Esophagus muscularis mucosa (tissue), 4 donors: ENCODE measurements around the gene ARMC2. TPM values are rescaled to one million over a fixed set of nuclear protein-coding genes. Genes with fewer than 3 reads are reported as not detected.
"Not testable (repeated sequence)": the region's sequence is repeated elsewhere in the genome, so short reads cannot be mapped to it uniquely, and the experiment has no call there.

Source experiments
- DNase-seq: peaks from one replicate; pipeline ENCODE4 v3.0.0-alpha.2; 2017; ENCODE audit errors: extremely low spot score
- H3K27ac ChIP-seq, 4 donors: fragments of 200-600 bp; sonication (generic); replicated peaks in 1 of 4; 1 replicate in 3 of 4; 2 replicates in 1 of 4; pipeline ENCODE4 v1.5.1; 2016 to 2019; ENCODE audit warnings: mild to moderate bottlenecking in 1 of 4
- H3K27me3 ChIP-seq, 4 donors: fragments of 200-600 bp; sonication (generic); one replicate each; pipeline versions ENCODE4 v1.5.1 to v1.6.0; 2016 to 2019
- H3K36me3 ChIP-seq, 4 donors: fragments of 200-600 bp; sonication (generic); one replicate each; pipeline ENCODE4 v1.5.1; 2016 to 2019
- H3K4me1 ChIP-seq, 4 donors: fragments of 200-600 bp; sonication (generic); one replicate each; pipeline ENCODE4 v1.5.1; 2016 to 2019
- H3K4me3 ChIP-seq, 4 donors: fragments of 200-600 bp; sonication (generic); 1 replicate in 2 of 4; 2 replicates in 2 of 4; pipeline ENCODE4 v1.5.1; 2016 to 2019; ENCODE audit warnings: mild to moderate bottlenecking in 4 of 4, moderate library complexity in 1 of 4
- H3K9me3 ChIP-seq, 4 donors: fragments of 200-600 bp; sonication (generic); 1 replicate in 3 of 4; 2 replicates in 1 of 4; pipeline ENCODE4 v1.5.1; 2016 to 2019
- EP300 ChIP-seq: sonication (generic); formaldehyde crosslinking; IDR thresholded peaks from one replicate; pipeline ENCODE4 v1.6.1; 2017; ENCODE audit warnings: antibody characterized with exemption
- POLR2A ChIP-seq: fragments of 450-650 bp; IDR thresholded peaks from one replicate; pipeline ENCODE4 v1.6.1; 2017; ENCODE audit warnings: antibody characterized with exemption, moderate library complexity, mild to moderate bottlenecking, low read depth
- POLR2AphosphoS5 ChIP-seq, 2 donors: sonication (generic); formaldehyde crosslinking; IDR thresholded peaks; one replicate each; pipeline ENCODE4 v1.6.1; 2017; ENCODE audit warnings: antibody characterized with exemption in 2 of 2
- WGBS: methylation state at CpG from one replicate; pipeline ENCODE4 v1.1.5; 2018; 5-methylcytosine and 5-hydroxymethylcytosine counted together
- intact Hi-C: fragments of 100-400 bp; cut with DNase I; formaldehyde crosslinking; loops from one replicate; pipeline ENCODE4 v1.15.1; 2023
- total RNA-seq, 4 donors: library from RNA; depleted of rRNA; stranded (reverse); fragments of >200 nt; gene quantifications; one replicate each; pipeline versions ENCODE4 v1.1.0 to v1.2.1, GENCODE V29; 2016
- TF ChIP-seq, protein P1 (sequence below), 3 experiments: fragments of 200-600 bp in 2 of 3; fragments of 450-650 bp in 1 of 3; sonication (generic) in 2 of 3; IDR thresholded peaks; one replicate each; pipeline ENCODE4 v1.5.1; 2017 to 2019; ENCODE audit warnings: antibody characterized with exemption in 3 of 3, mild to moderate bottlenecking in 2 of 3, moderate library complexity in 1 of 3

ARMC2 gene
- total RNA-seq, 4 donors from 2014 or later: 2.1 to 5.1 (median 3.2) TPM

- no peak for DNase-seq
- TF ChIP-seq EP300 (no peak), POLR2A (no peak), POLR2AphosphoS5 (IDR thresholded peaks at IDR 0.05) (no peak)
- TF ChIP-seq, protein P1, sequence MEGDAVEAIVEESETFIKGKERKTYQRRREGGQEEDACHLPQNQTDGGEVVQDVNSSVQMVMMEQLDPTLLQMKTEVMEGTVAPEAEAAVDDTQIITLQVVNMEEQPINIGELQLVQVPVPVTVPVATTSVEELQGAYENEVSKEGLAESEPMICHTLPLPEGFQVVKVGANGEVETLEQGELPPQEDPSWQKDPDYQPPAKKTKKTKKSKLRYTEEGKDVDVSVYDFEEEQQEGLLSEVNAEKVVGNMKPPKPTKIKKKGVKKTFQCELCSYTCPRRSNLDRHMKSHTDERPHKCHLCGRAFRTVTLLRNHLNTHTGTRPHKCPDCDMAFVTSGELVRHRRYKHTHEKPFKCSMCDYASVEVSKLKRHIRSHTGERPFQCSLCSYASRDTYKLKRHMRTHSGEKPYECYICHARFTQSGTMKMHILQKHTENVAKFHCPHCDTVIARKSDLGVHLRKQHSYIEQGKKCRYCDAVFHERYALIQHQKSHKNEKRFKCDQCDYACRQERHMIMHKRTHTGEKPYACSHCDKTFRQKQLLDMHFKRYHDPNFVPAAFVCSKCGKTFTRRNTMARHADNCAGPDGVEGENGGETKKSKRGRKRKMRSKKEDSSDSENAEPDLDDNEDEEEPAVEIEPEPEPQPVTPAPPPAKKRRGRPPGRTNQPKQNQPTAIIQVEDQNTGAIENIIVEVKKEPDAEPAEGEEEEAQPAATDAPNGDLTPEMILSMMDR (IDR thresholded peaks at IDR 0.05): no peak
- H3K4me1 ChIP-seq: peaks cover 6 to 11% (median 11%) of the 10 kb centered on the region in 4 donors
- no peaks in the 10 kb centered on the region for H3K27me3 ChIP-seq
- intact Hi-C loops: no loop called here
- H3K4me3 ChIP-seq: no peak overlapping the region
- H3K9me3 ChIP-seq: no peaks in the 10 kb centered on the region
- H3K36me3 ChIP-seq: peaks cover 0 to 3% (median 0%) of the 10 kb centered on the region in 4 donors
- no peak overlapping the region for H3K27ac ChIP-seq
- WGBS: 85% methylated on average over 2 of the region's 2 CpGs
Measured at GRCh38 chr6:108888745-108889144, 40.5 kb downstream of the ARMC2 start.

DNA sequence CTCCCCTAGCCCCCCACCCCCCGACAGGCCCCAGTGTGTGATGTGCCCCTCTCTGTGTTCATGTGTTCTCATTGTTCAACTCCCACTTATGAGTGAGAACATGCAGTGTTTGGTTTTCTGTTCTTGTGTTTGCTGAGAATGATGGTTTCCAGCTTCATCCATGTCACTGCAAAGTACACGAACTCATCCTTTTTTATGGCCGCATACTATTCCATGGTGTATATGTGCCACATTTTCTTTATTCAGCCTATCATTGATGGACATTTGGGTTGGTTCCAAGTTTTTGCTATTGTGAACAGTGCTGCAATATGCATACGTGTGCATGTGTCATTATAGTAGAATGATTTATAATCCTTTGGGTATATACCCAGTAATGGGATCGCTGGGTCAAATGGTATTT, 42.7 kb downstream of the ARMC2 start:
- peaks cover 12 to 17% (median 16%) of the 10 kb centered on the region in 4 donors for H3K4me1 ChIP-seq
- intact Hi-C loops: loop anchor here (5.0 kb wide), 1 partner anchor 54 kb away; no protein-coding TSS in a partner anchor
- not testable (repeated sequence) for DNase-seq, H3K27ac ChIP-seq, H3K9me3 ChIP-seq, H3K4me3 ChIP-seq, H3K27me3 ChIP-seq, H3K36me3 ChIP-seq
- WGBS: 90% methylated on average over 5 of the region's 5 CpGs

GRCh38 chr6:108895571-108895970, 47.3 kb downstream of the ARMC2 start:
- Histone ChIP-seq H3K4me3 (no peak overlapping the region), H3K9me3 (no peaks in the 10 kb centered on the region), H3K4me1 (peaks cover 17 to 24% (median 21%) of the 10 kb centered on the region in 4 donors), H3K36me3 (peaks cover 0 to 6% (median 0%) of the 10 kb centered on the region in 4 donors), H3K27ac (peak overlapping the region in 3 of 4 donors; percentile 38 to 58 (median 47)), H3K27me3 (no peaks in the 10 kb centered on the region)
- WGBS: 87% methylated on average over 1 of the region's 1 CpG
- DNase-seq: no peak
- TF ChIP-seq, protein P1 (IDR thresholded peaks at IDR 0.05): no peak
- TF ChIP-seq POLR2AphosphoS5 (IDR thresholded peaks at IDR 0.05): no peak
- no peak for TF ChIP-seq EP300
- TF ChIP-seq POLR2A: no peak
- intact Hi-C loops: loop anchor here (5.0 kb wide), 1 partner anchor 177 kb away; no protein-coding TSS in a partner anchor

GRCh38 chr6:108896111-108896661, 48.0 kb downstream of the ARMC2 start:
- Histone ChIP-seq H3K36me3 (peaks cover 0 to 7% (median 0%) of the 10 kb centered on the region in 4 donors), H3K4me3 (no peak overlapping the region), H3K4me1 (peaks cover 17 to 24% (median 21%) of the 10 kb centered on the region in 4 donors), H3K27me3 (no peaks in the 10 kb centered on the region), H3K27ac (peak overlapping the region; percentile 37 to 58 (median 52)), H3K9me3 (no peaks in the 10 kb centered on the region)
- intact Hi-C loops: loop anchor here (5.0 kb wide), 1 partner anchor 176 kb away; no protein-coding TSS in a partner anchor
- TF ChIP-seq, protein P1 (IDR thresholded peaks at IDR 0.05): no peak
- TF ChIP-seq EP300 (no peak), POLR2AphosphoS5 (IDR thresholded peaks at IDR 0.05) (no peak), POLR2A (no peak)
- DNase-seq: no peak
- 63% methylated on average over 3 of the region's 3 CpGs for WGBS

GRCh38 chr6:108897371-108897770, 49.1 kb downstream of the ARMC2 start:
- Histone ChIP-seq H3K27ac (no peak overlapping the region), H3K27me3 (no peaks in the 10 kb centered on the region), H3K9me3 (no peaks in the 10 kb centered on the region), H3K4me3 (no peak overlapping the region), H3K4me1 (peaks cover 17 to 34% (median 24%) of the 10 kb centered on the region in 4 donors), H3K36me3 (peaks cover 0 to 7% (median 0%) of the 10 kb centered on the region in 4 donors)
- intact Hi-C loops: loop anchor here (5.0 kb wide), 1 partner anchor 175 kb away; no protein-coding TSS in a partner anchor
- no peak for DNase-seq
- TF ChIP-seq EP300 (no peak), POLR2A (no peak), POLR2AphosphoS5 (IDR thresholded peaks at IDR 0.05) (no peak)
- TF ChIP-seq, protein P1 (IDR thresholded peaks at IDR 0.05): no peak
- 86% methylated on average over 1 of the region's 1 CpG for WGBS
